Measurements from ENCODE around the gene CREG2.

Gene CREG2

GRCh38 chr2:101410114-101410513, 22.8 kb upstream of the CREG2 start:
- Histone ChIP-seq H3K4me3 (replicated peaks; ENCODE audit: insufficient read depth, low read length) (no peak overlapping the region), H3K27ac (replicated peaks) (no peak overlapping the region), H3K27me3 (ENCODE audit: insufficient read depth, poor library complexity, severe bottlenecking) (no peaks in the 10 kb centered on the region)
- no peak for DNase-seq (ENCODE audit: low read depth in 1 of 2, low spot score in 1 of 2)
- no peak for TF ChIP-seq SPI1 (IDR thresholded peaks at IDR 0.05; ENCODE audit: borderline replicate concordance, low read depth)
- TF ChIP-seq POLR2AphosphoS5 (IDR thresholded peaks at IDR 0.05; ENCODE audit: low read depth) = no peak
- no peak for TF ChIP-seq GABPA (IDR thresholded peaks at IDR 0.05; ENCODE audit: low read depth)
- TF ChIP-seq REST (IDR thresholded peaks at IDR 0.05; ENCODE audit: insufficient replicate concordance, low read depth) = no peak

GRCh38 chr2:101409699-101410098, 22.4 kb upstream of the CREG2 start:
- TF ChIP-seq GABPA (IDR thresholded peaks at IDR 0.05; ENCODE audit: low read depth) = no peak
- no peak overlapping the region for H3K27ac ChIP-seq (replicated peaks)
- no peak for DNase-seq (ENCODE audit: low read depth in 1 of 2, low spot score in 1 of 2)
- no peaks in the 10 kb centered on the region for H3K27me3 ChIP-seq (ENCODE audit: insufficient read depth, poor library complexity, severe bottlenecking)
- no peak overlapping the region for H3K4me3 ChIP-seq (replicated peaks; ENCODE audit: insufficient read depth, low read length)

GRCh38 chr2:101408925-101409324, 21.6 kb upstream of the CREG2 start:
- no peak overlapping the region for H3K4me3 ChIP-seq (replicated peaks; ENCODE audit: insufficient read depth, low read length)
- no peak for DNase-seq (ENCODE audit: low read depth in 1 of 2, low spot score in 1 of 2)
- no peak for TF ChIP-seq POLR2AphosphoS5 (IDR thresholded peaks at IDR 0.05; ENCODE audit: low read depth)
- no peak for TF ChIP-seq REST (IDR thresholded peaks at IDR 0.05; ENCODE audit: insufficient replicate concordance, low read depth)
- no peak for TF ChIP-seq GABPA (IDR thresholded peaks at IDR 0.05; ENCODE audit: low read depth)
- H3K27ac ChIP-seq (replicated peaks) = no peak overlapping the region
- no peaks in the 10 kb centered on the region for H3K27me3 ChIP-seq (ENCODE audit: insufficient read depth, poor library complexity, severe bottlenecking)

GRCh38 chr2:101405351-101405899, 18.1 kb upstream of the CREG2 start:
- Histone ChIP-seq H3K27ac (replicated peaks) (peak overlapping the region; percentile 19), H3K4me3 (replicated peaks; ENCODE audit: insufficient read depth, low read length) (no peak overlapping the region), H3K27me3 (ENCODE audit: insufficient read depth, poor library complexity, severe bottlenecking) (no peaks in the 10 kb centered on the region)
- peak in 1 of 2 experiments; percentile 39 for DNase-seq (ENCODE audit: low read depth in 1 of 2, low spot score in 1 of 2)
- TF ChIP-seq GABPA (IDR thresholded peaks at IDR 0.05; ENCODE audit: low read depth) (no peak), SPI1 (IDR thresholded peaks at IDR 0.05; ENCODE audit: borderline replicate concordance, low read depth) (peak; percentile 72)

GRCh38 chr2:101403745-101404144, 16.4 kb upstream of the CREG2 start:
- TF ChIP-seq GABPA (IDR thresholded peaks at IDR 0.05; ENCODE audit: low read depth) (no peak), REST (IDR thresholded peaks at IDR 0.05; ENCODE audit: insufficient replicate concordance, low read depth) (no peak)
- H3K27me3 ChIP-seq (ENCODE audit: insufficient read depth, poor library complexity, severe bottlenecking) = no peaks in the 10 kb centered on the region
- H3K27ac ChIP-seq (replicated peaks) = no peak overlapping the region
- no peak overlapping the region for H3K4me3 ChIP-seq (replicated peaks; ENCODE audit: insufficient read depth, low read length)
- no peak for DNase-seq (ENCODE audit: low read depth in 1 of 2, low spot score in 1 of 2)

- TF ChIP-seq CTCF (IDR thresholded peaks at IDR 0.05; ENCODE audit: insufficient read depth, low read length) (no peak), REST (IDR thresholded peaks at IDR 0.05; ENCODE audit: insufficient replicate concordance, low read depth) (no peak)
- Histone ChIP-seq H3K27ac (replicated peaks) (no peak overlapping the region), H3K27me3 (ENCODE audit: insufficient read depth, poor library complexity, severe bottlenecking) (no peaks in the 10 kb centered on the region), H3K4me3 (replicated peaks; ENCODE audit: insufficient read depth, low read length) (no peak overlapping the region)
- DNase-seq (ENCODE audit: low read depth in 1 of 2, low spot score in 1 of 2) = no peak
Observed at GRCh38 chr2:101402630-101403029, 15.3 kb upstream of the CREG2 start.

Measured in HL-60 (cell line).